H9 (cell line): ENCODE measurements around the gene TRPC3. TPM values are rescaled to one million over a fixed set of nuclear protein-coding genes. Genes with fewer than 3 reads are reported as not detected.

Experiments used
- DNase-seq: peaks from one replicate; pipeline ENCODE4 v3.0.0-alpha.2; 2017
- H2AFZ ChIP-seq: one replicate; pipeline ENCODE4 v1.6.1; 2013; ENCODE audit warnings: mild to moderate bottlenecking, low read length, control low read depth, moderate library complexity
- H2AK5ac ChIP-seq: 2 replicates; pipeline ENCODE4 v1.6.1; 2013; ENCODE audit warnings: low read length, control low read depth, mixed read lengths; ENCODE audit not compliant: insufficient read length
- H2BK120ac ChIP-seq: one replicate; pipeline ENCODE4 v1.6.1; 2013; ENCODE audit warnings: low read depth, mild to moderate bottlenecking, low read length, control low read depth, inconsistent platforms; ENCODE audit not compliant: poor library complexity, severe bottlenecking
- H2BK12ac ChIP-seq: 2 replicates; pipeline ENCODE4 v1.6.1; 2013; ENCODE audit warnings: low read length, control low read depth, mixed read lengths, low read depth; ENCODE audit not compliant: insufficient read length
- H2BK15ac ChIP-seq: 2 replicates; pipeline ENCODE4 v1.6.1; 2013; ENCODE audit warnings: low read depth, low read length, control low read depth
- H2BK20ac ChIP-seq: one replicate; pipeline ENCODE4 v1.6.1; 2013; ENCODE audit warnings: low read depth, mild to moderate bottlenecking, low read length, control low read depth, inconsistent platforms; ENCODE audit not compliant: poor library complexity, severe bottlenecking
- H2BK5ac ChIP-seq: 2 replicates; pipeline ENCODE4 v1.6.1; 2013; ENCODE audit warnings: low read length, control low read depth, mixed read lengths; ENCODE audit not compliant: insufficient read length
- H3K14ac ChIP-seq: 2 replicates; pipeline ENCODE4 v1.6.1; 2013; ENCODE audit warnings: low read length, control low read depth; ENCODE audit not compliant: insufficient read depth
- H3K18ac ChIP-seq: 2 replicates; pipeline ENCODE4 v1.6.1; 2013; ENCODE audit warnings: low read depth, mild to moderate bottlenecking, mixed read lengths, low read length, control low read depth; ENCODE audit not compliant: insufficient read length
- H3K23ac ChIP-seq: 2 replicates; pipeline ENCODE4 v1.6.1; 2013; ENCODE audit warnings: low read length, control low read depth, mixed read lengths, low read depth; ENCODE audit not compliant: insufficient read length
- H3K23me2 ChIP-seq: 2 replicates; pipeline ENCODE4 v1.6.1; 2013; ENCODE audit warnings: low read depth, mild to moderate bottlenecking, mixed read lengths, low read length, control low read depth; ENCODE audit not compliant: insufficient read length, poor library complexity, severe bottlenecking
- H3K27ac ChIP-seq: 2 replicates; pipeline ENCODE4 v1.5.1; 2013; ENCODE audit warnings: low read length, control low read depth, mixed read lengths, low read depth; ENCODE audit not compliant: insufficient read length
- H3K27me3 ChIP-seq: 2 replicates; pipeline ENCODE4 v1.6.1; 2013; ENCODE audit warnings: low read length, control low read depth, inconsistent platforms; ENCODE audit not compliant: insufficient read depth
- H3K4ac ChIP-seq: 2 replicates; pipeline ENCODE4 v1.6.1; 2013; ENCODE audit warnings: low read depth, mild to moderate bottlenecking, control low read depth, inconsistent platforms, low read length, moderate library complexity
- H3K4me1 ChIP-seq: 2 replicates; pipeline ENCODE4 v1.6.1; 2013; ENCODE audit warnings: low read length, control low read depth, inconsistent platforms; ENCODE audit not compliant: insufficient read depth
- H3K4me2 ChIP-seq: 2 replicates; pipeline ENCODE4 v1.6.1; 2013; ENCODE audit warnings: low read length, control low read depth, mixed read lengths; ENCODE audit not compliant: insufficient read length, insufficient read depth
- H3K56ac ChIP-seq: 2 replicates; pipeline ENCODE4 v1.6.1; 2013; ENCODE audit warnings: low read depth, mild to moderate bottlenecking, mixed read lengths, low read length, control low read depth; ENCODE audit not compliant: insufficient read length
- H3K79me1 ChIP-seq: 2 replicates; pipeline ENCODE4 v1.6.1; 2013; ENCODE audit warnings: low read depth, mild to moderate bottlenecking, moderate library complexity, low read length, control low read depth, inconsistent platforms; ENCODE audit not compliant: insufficient read depth, poor library complexity, severe bottlenecking
- H3K79me2 ChIP-seq: 2 replicates; pipeline ENCODE4 v1.6.1; 2013; ENCODE audit warnings: low read length, control low read depth, inconsistent platforms; ENCODE audit not compliant: insufficient read depth
- H3K9ac ChIP-seq: 2 replicates; pipeline ENCODE4 v1.6.1; 2013; ENCODE audit warnings: low read length, control low read depth, mixed read lengths; ENCODE audit not compliant: insufficient read length; ENCODE audit errors: extremely low read depth
- H3K9me3 ChIP-seq: one replicate; pipeline ENCODE4 v1.6.1; 2013; ENCODE audit warnings: low read depth, low read length, inconsistent platforms; ENCODE audit not compliant: control insufficient read depth
- H3T11ph ChIP-seq: one replicate; pipeline ENCODE4 v1.6.1; 2013; ENCODE audit warnings: mild to moderate bottlenecking, low read length, control low read depth, inconsistent platforms
- H4K20me1 ChIP-seq: one replicate; pipeline ENCODE4 v1.6.1; 2013; ENCODE audit not compliant: control insufficient read depth, insufficient read length, insufficient read depth
- H4K5ac ChIP-seq: 2 replicates; pipeline ENCODE4 v1.6.1; 2013; ENCODE audit warnings: low read depth, mild to moderate bottlenecking, mixed read lengths, low read length, control low read depth; ENCODE audit not compliant: insufficient read length
- H4K8ac ChIP-seq: replicated peaks from 2 replicates; pipeline ENCODE4 v1.6.1; 2013; ENCODE audit warnings: low read length, control low read depth, mixed read lengths, low read depth; ENCODE audit not compliant: insufficient read length
- H4K91ac ChIP-seq: 2 replicates; pipeline ENCODE4 v1.6.1; 2013; ENCODE audit warnings: low read depth, mild to moderate bottlenecking, moderate library complexity, mixed read lengths, low read length, control low read depth; ENCODE audit not compliant: insufficient read length
- H3K27ac Mint-ChIP-seq, 3 experiments: 2 replicates in 2 of 3; 3 replicates in 1 of 3; pipeline ENCODE4 v1.8.0; 2020 to 2021; ENCODE audit warnings: mixed read lengths in 3 of 3, mild to moderate bottlenecking in 1 of 3, moderate library complexity in 1 of 3
- H3K27me3 Mint-ChIP-seq: 2 replicates; pipeline ENCODE4 v1.8.0; 2021; ENCODE audit warnings: low read depth, mild to moderate bottlenecking, moderate library complexity, mixed read lengths
- H3K36me3 Mint-ChIP-seq, 3 experiments: 2 replicates in 2 of 3; 3 replicates in 1 of 3; pipeline ENCODE4 v1.8.0; 2020 to 2021; ENCODE audit warnings: low read depth in 3 of 3, mixed read lengths in 3 of 3; ENCODE audit not compliant: insufficient read depth in 1 of 3
- H3K4me1 Mint-ChIP-seq, 2 experiments: 2 replicates each; pipeline ENCODE4 v1.8.0; 2020; ENCODE audit warnings: mixed read lengths in 2 of 2
- H3K4me3 Mint-ChIP-seq, 2 experiments: 2 replicates in 1 of 2; 3 replicates in 1 of 2; pipeline ENCODE4 v1.8.0; 2020 to 2021; ENCODE audit warnings: mild to moderate bottlenecking in 2 of 2, mixed read lengths in 2 of 2, moderate library complexity in 1 of 2
- H3K9me3 Mint-ChIP-seq, 2 experiments: 2 replicates in 1 of 2; 3 replicates in 1 of 2; pipeline ENCODE4 v1.8.0; 2020; ENCODE audit warnings: mild to moderate bottlenecking in 2 of 2, mixed read lengths in 2 of 2, moderate library complexity in 1 of 2
- CTCF ChIP-seq: fragments of 200-600 bp; sonication (generic); conservative IDR thresholded peaks from 3 replicates; pipeline ENCODE4 v1.8.0; 2021; ENCODE audit warnings: antibody characterized with exemption, mild to moderate bottlenecking
- WGBS: extraction: QIAGEN DNeasy Blood & Tissue Kit; methylation state at CpG from one replicate; pipeline ENCODE4 v1.1.7; 2013; ENCODE audit warnings: missing lambda C conversion rate, low lambda C conversion rate, mixed read lengths; ENCODE audit not compliant: insufficient read length; ENCODE audit errors: extremely low coverage; 5-methylcytosine and 5-hydroxymethylcytosine counted together
- total RNA-seq: library from RNA; stranded (reverse); gene quantifications from 2 replicates; pipeline ENCODE4 v1.2.1, GENCODE V29; 2021

TRPC3 gene
- total RNA-seq, 1 experiment from 2014 or later, result 0.13 TPM

GRCh38 chr4:121861426-121861825 lies 90.4 kb downstream of the TRPC3 start:
- Histone ChIP-seq H3K79me1 (no peaks in the 10 kb centered on the region), H4K91ac (no peak overlapping the region), H3K14ac (no peak overlapping the region), H2BK20ac (no peak overlapping the region), H3K27me3 (no peaks in the 10 kb centered on the region), H3K79me2 (no peaks in the 10 kb centered on the region), H3K4ac (no peak overlapping the region), H4K8ac (no peak overlapping the region), H4K5ac (no peak overlapping the region), H3K23me2 (no peaks in the 10 kb centered on the region), H2AK5ac (no peak overlapping the region), H3K4me2 (no peak overlapping the region), H3K23ac (no peak overlapping the region), H2BK120ac (no peak overlapping the region), H3K18ac (no peak overlapping the region), H3K4me1 (no peaks in the 10 kb centered on the region), H2BK15ac (no peak overlapping the region), H3K9ac (no peak overlapping the region), H3K56ac (no peak overlapping the region), H2BK12ac (no peak overlapping the region), H2AFZ (no peak overlapping the region), H3K27ac (no peak overlapping the region), H2BK5ac (no peak overlapping the region), H3K9me3 (no peaks in the 10 kb centered on the region), H3T11ph (no peak overlapping the region), H4K20me1 (no peaks in the 10 kb centered on the region)
- no peak for TF ChIP-seq CTCF
- no CpG with 5 or more reads among the region's 2 CpGs for WGBS
- Mint-ChIP-seq H3K4me3 (no peak overlapping the region), H3K27me3 (no peaks in the 10 kb centered on the region), H3K4me1 (peaks cover 6% of the 10 kb centered on the region in 2 experiments), H3K27ac (no peak overlapping the region), H3K9me3 (no peaks in the 10 kb centered on the region), H3K36me3 (peaks cover 9 to 27% (median 21%) of the 10 kb centered on the region in 3 experiments)
- DNase-seq, result no peak
